Medulla oblongata (tissue), 1 donor: ENCODE measurements around the gene NFKBIE.

Source experiments
- DNase-seq: peaks from one replicate; pipeline ENCODE4 v3.0.0-alpha.2; 2015; ENCODE audit errors: extremely low spot score

Gene NFKBIE

DNA sequence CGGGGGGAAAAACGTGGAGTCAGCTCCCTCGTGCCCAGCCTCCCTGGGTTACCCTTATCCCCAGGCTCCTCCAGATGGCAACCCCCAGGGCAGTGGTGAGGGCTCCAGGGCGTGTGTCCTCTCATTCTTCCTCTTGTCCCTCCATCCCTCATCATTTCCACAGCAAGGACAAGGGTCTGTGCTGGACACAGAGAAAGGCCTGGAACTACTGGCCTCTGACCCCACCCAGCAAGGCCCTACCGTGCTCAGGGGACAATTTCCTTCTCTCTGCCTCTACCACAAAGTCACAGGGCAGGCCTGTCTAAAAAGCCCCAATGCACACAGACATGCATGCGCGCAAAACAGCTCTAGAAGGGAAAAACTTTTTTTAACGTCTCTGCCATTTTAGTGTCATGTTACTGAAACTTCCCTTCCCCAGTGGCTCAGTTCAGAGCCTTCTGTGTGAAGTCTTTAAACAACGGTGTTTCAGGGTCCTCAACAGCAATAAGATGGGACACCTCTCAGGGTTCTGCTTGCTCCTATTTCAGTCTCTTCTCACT lies 7.0 kb downstream of the NFKBIE start:
- DNase-seq, result no peak

DNA sequence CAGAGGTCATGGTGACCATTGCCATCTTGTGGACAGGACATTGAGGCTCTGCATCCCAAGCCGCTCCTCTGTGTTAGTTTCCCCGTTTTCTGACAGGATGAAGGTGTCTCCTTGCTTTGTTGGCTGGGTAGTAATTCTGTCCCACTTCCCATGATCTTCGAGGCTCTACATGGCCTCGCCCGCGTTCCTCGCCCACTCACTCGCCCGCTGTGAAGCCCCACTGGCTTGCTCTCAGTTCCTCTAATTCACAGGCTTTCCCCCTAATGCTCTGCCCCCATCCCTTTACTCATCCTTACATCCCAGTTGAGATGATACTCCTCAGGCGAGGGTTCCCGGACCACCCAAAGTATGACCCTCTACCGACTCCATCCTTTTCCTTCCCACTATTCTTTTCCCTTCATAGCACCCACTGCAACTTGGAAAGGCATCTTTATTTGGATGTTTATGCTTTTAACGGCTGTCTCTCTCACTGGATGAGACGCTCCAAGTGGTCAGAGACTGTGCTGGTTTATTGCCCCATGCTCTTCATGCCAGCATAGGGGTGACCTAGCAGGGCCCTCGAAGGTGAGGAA lies 7.5 kb downstream of the NFKBIE start:
- DNase-seq, result no peak

GRCh38 chr6:44257025-44257752 lies 8.2 kb downstream of the NFKBIE start, which contains the start of gene SLC35B2:
SLC35B2 (minus strand) TSS chr6:44257528; CDS start chr6:44257410, 118 bp downstream.
- DNase-seq, result peak; percentile 93

GRCh38 chr6:44256775-44257024 lies 8.7 kb downstream of the NFKBIE start:
- no peak for DNase-seq

DNA sequence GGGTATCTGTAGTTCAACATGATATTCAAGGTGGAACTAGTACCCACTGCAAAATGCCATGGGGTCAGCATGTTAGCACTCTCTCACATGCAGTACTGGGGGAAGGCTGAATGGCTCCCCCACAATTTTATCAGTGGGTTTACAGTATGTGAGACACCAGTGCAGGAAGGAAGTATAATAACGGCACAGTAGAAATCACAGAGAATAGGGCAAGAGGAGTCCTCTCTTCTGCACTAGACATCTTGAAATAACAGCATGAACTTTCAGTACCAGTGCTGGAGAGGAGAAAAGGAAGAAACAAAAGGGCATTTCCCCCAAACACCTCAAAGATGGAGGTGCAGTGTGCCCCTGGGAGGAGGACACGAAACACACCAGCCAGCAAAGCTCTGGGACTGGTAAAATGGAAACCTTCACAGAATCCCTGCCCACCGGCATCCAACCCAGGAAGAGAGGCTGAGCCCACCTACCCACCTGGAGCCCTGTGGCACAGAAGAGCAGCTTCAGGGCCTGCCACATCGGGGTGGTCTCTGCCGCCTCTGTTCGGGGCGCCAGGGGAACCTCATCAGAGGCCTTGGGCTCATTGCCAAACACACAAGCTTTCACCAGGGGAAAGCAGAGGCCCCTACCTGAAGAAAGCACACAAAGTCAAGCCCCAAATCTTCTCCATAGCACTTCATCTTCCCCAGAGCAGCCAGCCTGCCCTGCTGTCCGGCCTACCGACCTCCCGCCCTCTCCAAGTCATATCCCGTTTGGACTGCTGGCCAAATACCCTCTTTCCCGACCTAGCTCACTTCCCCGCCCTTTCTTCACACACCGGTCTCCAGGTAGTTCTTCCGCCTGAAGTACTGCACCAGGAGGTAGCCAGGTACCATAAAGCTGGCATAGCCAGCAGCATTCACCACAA lies 9.2 kb downstream of the NFKBIE start:
- DNase-seq, result peak; percentile 28

- no peak for DNase-seq
Observed at GRCh38 chr6:44255105-44255808, 10.1 kb downstream of the NFKBIE start.

- no peak for DNase-seq
Observed at GRCh38 chr6:44254191-44255104, 10.9 kb downstream of the NFKBIE start.

DNA sequence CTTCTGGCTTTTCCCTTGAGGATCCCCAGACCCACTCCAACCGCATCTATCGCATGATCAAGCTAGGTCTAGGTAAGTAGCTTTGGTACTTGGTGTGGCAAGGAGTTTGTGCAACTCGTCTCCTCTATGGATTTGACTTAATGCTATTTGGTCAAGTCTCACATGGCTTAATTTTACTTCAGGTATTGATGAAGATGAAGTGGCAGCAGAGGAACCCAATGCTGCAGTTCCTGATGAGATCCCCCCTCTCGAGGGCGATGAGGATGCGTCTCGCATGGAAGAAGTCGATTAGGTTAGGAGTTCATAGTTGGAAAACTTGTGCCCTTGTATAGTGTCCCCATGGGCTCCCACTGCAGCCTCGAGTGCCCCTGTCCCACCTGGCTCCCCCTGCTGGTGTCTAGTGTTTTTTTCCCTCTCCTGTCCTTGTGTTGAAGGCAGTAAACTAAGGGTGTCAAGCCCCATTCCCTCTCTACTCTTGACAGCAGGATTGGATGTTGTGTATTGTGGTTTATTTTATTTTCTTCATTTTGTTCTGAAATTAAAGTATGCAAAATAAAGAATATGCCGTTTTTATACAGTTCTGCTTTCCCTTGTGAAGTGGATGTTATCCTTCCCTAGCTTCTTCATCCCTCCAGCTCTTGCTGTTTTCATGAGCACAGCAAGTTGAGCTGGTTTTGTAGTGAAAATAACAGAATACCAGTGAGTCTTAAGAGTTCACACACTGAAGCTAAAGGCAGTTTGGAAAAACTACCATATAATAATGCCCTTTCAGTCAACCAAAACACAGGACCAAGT lies 11.8 kb downstream of the NFKBIE start:
- peak; percentile 51 for DNase-seq

DNA sequence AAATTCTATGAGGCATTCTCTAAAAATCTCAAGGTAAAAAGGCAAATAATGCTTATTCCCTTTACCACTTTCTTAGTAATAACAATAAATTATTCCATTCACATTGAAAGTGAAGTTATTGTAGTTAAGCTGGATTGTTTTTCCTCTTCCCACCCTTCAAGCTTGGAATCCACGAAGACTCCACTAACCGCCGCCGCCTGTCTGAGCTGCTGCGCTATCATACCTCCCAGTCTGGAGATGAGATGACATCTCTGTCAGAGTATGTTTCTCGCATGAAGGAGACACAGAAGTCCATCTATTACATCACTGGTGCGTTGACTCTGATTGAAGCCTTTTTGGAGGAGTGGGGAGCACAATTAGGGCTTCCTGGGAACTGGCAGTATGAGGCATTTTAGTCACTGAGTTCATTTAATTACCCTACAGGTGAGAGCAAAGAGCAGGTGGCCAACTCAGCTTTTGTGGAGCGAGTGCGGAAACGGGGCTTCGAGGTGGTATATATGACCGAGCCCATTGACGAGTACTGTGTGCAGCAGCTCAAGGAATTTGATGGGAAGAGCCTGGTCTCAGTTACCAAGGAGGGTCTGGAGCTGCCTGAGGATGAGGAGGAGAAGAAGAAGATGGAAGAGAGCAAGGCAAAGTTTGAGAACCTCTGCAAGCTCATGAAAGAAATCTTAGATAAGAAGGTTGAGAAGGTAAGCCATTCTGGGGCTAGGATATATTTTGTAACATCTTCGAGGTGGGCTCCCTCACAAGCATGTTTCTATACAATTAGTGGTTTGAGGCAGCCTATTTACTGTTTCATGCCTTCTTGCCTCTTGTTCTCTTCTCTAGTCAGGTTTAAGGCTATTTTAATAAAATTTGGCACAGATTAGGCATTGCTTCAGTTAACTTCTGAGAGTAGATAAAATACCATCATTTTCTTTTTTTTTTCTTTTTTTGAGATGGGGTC lies 13.5 kb downstream of the NFKBIE start:
- DNase-seq, result no peak

- DNase-seq, result peak; percentile 40
Observed at GRCh38 chr6:44250718-44251123, 14.6 kb downstream of the NFKBIE start.

- DNase-seq, result peak; percentile 33
Observed at GRCh38 chr6:44250067-44250717, 15.2 kb downstream of the NFKBIE start.

- peak; percentile 33 for DNase-seq
Observed at GRCh38 chr6:44249082-44249748, 16.1 kb downstream of the NFKBIE start.

GRCh38 chr6:44248579-44248978 lies 16.8 kb downstream of the NFKBIE start:
- no peak for DNase-seq

DNA sequence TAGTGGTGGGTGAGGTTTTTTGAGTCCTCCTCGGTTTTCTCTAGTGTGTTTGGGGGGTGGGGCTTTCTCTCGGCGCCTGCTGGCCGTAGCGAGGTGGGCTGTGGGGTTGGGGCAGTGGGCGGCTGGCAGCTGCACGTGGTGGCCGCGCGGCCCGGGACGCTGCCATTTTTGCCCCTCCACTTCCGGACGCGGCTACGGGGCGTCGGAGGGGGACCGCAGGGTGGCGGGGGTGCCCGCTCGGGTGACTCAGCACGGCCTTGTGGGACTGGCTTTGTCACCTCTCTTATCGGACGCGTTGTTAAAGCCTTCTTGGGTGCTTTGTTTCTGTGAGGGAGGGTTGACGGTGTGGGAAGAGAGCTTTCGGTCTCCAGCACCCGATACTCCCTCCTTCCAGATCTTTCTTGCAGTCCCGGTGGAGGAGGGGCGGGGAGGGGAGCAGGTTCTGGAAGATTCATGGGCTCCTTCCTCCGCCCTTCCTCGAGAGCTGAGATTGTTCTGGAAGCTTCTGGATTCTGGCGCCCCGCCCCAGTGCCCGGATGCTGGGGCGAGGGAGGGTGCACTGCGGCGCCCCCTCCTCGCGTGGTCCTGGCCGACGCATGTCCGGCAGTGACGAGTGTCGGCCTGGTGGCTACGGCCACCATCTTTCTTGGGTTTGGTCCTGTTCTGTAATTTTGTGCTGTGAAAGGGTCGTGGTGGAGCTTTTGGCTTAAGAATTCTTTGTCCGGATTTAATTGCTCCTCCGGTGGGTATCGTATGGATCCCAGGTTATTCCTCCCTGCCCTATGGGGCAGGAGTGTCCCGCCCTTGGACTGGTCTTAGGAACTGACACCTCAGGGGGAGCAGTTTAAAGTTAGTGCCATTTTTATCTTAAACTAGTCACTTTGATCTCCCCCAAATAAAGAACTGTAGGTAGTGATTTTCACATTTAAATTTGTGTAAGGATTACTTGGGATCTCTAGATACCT lies 17.7 kb downstream of the NFKBIE start:
- peak; percentile 82 for DNase-seq

DNA sequence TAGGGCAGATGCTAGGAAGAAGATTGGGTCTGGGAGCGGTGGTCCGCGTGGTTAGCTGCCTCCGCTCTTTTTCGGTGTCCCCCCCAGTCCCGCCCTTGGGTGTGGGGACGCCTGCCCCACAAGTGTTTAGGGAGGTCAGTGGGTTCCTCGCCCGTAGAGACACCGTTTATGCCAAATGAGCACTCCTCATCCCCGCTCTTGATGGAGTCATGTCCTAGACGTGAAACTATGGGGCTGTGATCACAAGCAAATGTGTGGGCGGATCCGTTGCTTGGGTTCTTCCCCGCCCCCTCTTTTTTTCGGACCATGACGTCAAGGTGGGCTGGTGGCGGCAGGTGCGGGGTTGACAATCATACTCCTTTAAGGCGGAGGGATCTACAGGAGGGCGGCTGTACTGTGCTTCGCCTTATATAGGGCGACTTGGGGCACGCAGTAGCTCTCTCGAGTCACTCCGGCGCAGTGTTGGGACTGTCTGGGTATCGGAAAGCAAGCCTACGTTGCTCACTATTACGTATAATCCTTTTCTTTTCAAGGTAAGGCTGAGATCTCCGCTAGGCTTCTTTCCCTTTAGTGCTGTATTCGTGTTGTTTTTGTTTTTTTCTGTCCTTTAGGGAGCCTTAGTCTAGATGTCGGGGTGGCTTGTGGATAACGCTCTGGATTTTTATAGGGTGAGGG lies 18.6 kb downstream of the NFKBIE start, which contains the start of gene HSP90AB1:
Gene HSP90AB1, plus strand, starts transcription at position 439 of the 675 bp plus-strand sequence. CDS start 1,529 bp downstream, outside the sequence.
- DNase-seq, result peak; percentile 98
